Measurements from ENCODE around the gene PRR12. TPM values are rescaled to one million over a fixed set of nuclear protein-coding genes. Genes with fewer than 3 reads are reported as not detected.

Gene PRR12
- total RNA-seq, 1 donor from 2014 or later: 58.5 TPM

DNA sequence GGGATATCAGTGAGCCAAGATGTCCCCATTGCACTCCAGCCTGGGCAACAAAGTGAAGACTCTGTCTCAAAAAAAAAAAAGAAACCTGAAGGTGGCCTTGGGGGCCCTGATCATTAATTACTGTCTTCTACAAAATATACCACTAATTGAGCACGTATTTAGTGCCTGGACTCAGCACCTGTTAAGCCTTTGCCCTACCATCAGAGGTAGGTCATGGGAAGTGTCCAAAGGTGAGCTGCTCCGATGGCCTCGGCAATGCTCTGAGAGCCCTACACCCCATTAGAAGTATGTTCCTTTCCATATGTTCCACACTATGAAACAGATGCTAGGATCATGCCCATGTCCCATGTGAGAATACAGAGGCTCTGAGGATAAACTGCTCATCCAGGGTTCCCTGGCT, 31.5 kb upstream of the PRR12 start:
- H3K4me3 Mint-ChIP-seq: no peak overlapping the region
- no peaks in the 10 kb centered on the region for H3K4me1 Mint-ChIP-seq
- no peak for TF ChIP-seq CTCF (IDR thresholded peaks at IDR 0.05; ENCODE audit: unreplicated experiment)
- no peaks in the 10 kb centered on the region for H3K9me3 Mint-ChIP-seq
- H3K36me3 Mint-ChIP-seq: peaks cover 27% of the 10 kb centered on the region
- no peak overlapping the region for H3K27ac Mint-ChIP-seq
- no peaks in the 10 kb centered on the region for H3K27me3 Mint-ChIP-seq (ENCODE audit: low read depth)
- DNase-seq (ENCODE audit: low spot score in 2 of 2, unreplicated experiment in 2 of 2): no peak

DNA sequence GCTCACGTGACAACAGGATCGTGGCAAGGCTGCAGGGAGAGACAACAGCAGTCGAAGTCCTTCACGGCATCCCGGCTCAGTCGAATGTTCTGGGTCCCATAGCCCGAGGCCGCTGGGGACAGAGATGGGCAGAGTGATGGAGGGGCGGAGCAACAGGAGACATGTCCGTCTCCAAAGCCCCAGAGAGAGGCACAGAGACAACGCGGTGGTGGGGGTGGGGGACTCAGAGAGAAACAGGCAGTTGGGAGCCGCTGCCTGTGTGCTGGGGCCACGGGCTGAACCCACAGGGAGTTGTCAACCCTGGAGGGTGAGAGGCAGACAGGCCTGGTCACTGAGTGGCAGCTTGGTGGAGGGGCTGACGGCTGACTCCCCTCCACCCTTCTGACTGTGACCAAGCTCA, 31.1 kb upstream of the PRR12 start:
- Mint-ChIP-seq H3K27ac (no peak overlapping the region), H3K36me3 (peaks cover 23% of the 10 kb centered on the region), H3K4me3 (no peak overlapping the region), H3K4me1 (no peaks in the 10 kb centered on the region), H3K9me3 (no peaks in the 10 kb centered on the region), H3K27me3 (ENCODE audit: low read depth) (no peaks in the 10 kb centered on the region)
- no peak for TF ChIP-seq CTCF (IDR thresholded peaks at IDR 0.05; ENCODE audit: unreplicated experiment)
- no peak for DNase-seq (ENCODE audit: low spot score in 2 of 2, unreplicated experiment in 2 of 2)

DNA sequence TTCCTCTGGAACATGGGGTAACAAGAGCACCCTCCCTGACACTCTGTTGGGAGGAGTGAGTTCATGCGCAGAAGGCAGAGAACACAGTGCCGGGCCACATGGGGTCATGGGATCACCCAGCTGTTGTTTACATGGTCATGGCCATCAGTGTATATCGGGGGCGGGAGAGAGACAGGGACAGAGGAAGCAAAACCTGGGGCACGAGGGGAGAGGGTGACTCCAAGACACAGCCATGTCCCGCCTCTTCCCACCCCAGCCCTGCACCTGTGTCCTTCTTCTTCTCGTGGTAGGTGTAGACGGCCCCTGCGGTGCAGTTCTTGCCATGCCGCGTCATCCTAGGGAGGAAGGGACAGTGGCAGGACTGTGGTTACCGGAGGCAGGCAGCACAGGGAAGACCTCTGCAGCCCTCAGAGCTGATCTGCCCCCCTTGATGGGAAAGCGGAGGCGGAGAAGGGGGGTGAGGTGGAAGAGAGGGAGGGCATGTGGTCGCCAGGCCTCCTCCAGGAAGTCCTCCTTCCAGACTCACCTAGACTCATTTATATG, 30.6 kb upstream of the PRR12 start:
- H3K27ac Mint-ChIP-seq: no peak overlapping the region

GRCh38 chr19:49564616-49565045, 26.4 kb upstream of the PRR12 start:
- no peaks in the 10 kb centered on the region for H3K9me3 Mint-ChIP-seq
- H3K27me3 Mint-ChIP-seq (ENCODE audit: low read depth): no peaks in the 10 kb centered on the region
- TF ChIP-seq CTCF (IDR thresholded peaks at IDR 0.05; ENCODE audit: unreplicated experiment): no peak
- H3K4me3 Mint-ChIP-seq: no peak overlapping the region
- peaks cover 3% of the 10 kb centered on the region for H3K4me1 Mint-ChIP-seq
- no peak overlapping the region for H3K27ac Mint-ChIP-seq
- peaks cover 10% of the 10 kb centered on the region for H3K36me3 Mint-ChIP-seq
- no peak for DNase-seq (ENCODE audit: low spot score in 2 of 2, unreplicated experiment in 2 of 2)

More for the DNA sequence above, 30.6 kb upstream of the PRR12 start:
- Mint-ChIP-seq H3K4me1 (peaks cover 3% of the 10 kb centered on the region), H3K9me3 (no peaks in the 10 kb centered on the region), H3K4me3 (no peak overlapping the region), H3K36me3 (peaks cover 23% of the 10 kb centered on the region), H3K27me3 (ENCODE audit: low read depth) (no peaks in the 10 kb centered on the region)
- DNase-seq (ENCODE audit: low spot score in 2 of 2, unreplicated experiment in 2 of 2): no peak
- no peak for TF ChIP-seq CTCF (IDR thresholded peaks at IDR 0.05; ENCODE audit: unreplicated experiment)

DNA sequence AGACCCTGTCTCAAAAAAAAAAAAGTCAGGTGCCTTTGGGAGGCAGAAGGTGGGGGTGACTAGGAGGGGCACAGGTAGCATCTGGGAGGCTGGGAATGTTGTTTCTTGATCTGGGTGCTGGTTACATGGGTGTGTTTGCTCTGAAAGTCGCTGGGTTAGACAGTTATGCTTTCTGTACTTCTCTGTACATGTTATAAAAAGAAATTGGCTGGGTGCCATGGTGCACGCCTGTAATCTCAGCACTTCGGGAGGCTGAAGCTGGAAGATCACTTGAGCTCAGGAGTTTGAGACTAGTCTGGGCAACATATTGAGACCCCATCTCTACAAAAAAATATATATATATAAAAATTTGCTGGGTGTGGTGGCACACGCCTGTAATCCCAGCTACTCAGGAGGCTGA, 25.7 kb upstream of the PRR12 start:
- Mint-ChIP-seq H3K4me1 (peaks cover 6% of the 10 kb centered on the region), H3K27ac (peak overlapping the region; percentile 9), H3K27me3 (ENCODE audit: low read depth) (no peaks in the 10 kb centered on the region), H3K4me3 (no peak overlapping the region), H3K36me3 (peaks cover 10% of the 10 kb centered on the region), H3K9me3 (no peaks in the 10 kb centered on the region)
- no peak for TF ChIP-seq CTCF (IDR thresholded peaks at IDR 0.05; ENCODE audit: unreplicated experiment)
- no peak for DNase-seq (ENCODE audit: low spot score in 2 of 2, unreplicated experiment in 2 of 2)

DNA sequence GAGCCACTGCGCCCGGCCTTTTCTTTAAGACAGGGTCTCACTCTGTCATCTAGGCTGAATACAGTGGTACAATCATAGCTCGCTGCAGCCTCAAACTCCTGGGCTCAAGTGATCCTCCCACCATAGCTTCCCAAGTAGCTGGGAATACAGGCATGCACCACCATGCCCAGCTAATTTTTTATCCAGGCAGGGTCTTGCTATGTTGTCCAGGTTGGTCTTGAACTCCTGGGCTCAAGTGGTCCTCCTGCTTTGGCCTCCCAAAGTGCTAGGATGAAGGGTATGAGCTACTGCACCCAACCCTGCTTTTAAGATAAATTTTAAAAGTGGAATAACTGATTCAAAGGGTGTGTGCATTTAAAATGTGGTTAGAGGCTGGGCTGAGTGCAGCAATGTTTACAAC, 24.7 kb upstream of the PRR12 start:
- DNase-seq (ENCODE audit: low spot score in 2 of 2, unreplicated experiment in 2 of 2): no peak
- Mint-ChIP-seq H3K27ac (no peak overlapping the region), H3K27me3 (ENCODE audit: low read depth) (no peaks in the 10 kb centered on the region), H3K36me3 (peaks cover 8% of the 10 kb centered on the region), H3K4me3 (no peak overlapping the region), H3K4me1 (peaks cover 11% of the 10 kb centered on the region), H3K9me3 (no peaks in the 10 kb centered on the region)
- TF ChIP-seq CTCF (IDR thresholded peaks at IDR 0.05; ENCODE audit: unreplicated experiment): no peak

Measured in mesothelial cell of epicardium (in vitro differentiated cells).